IPS-18a (cell line): Measurements from ENCODE around the gene VPS50.

ENCODE experiments used
- H3K27ac ChIP-seq: one replicate; pipeline ENCODE4 v1.5.1; 2013; ENCODE audit warnings: low read length
- H3K27me3 ChIP-seq: one replicate; pipeline ENCODE4 v1.6.1; 2013; ENCODE audit warnings: mild to moderate bottlenecking, low read length; ENCODE audit not compliant: control insufficient read depth, insufficient read depth
- H3K36me3 ChIP-seq: one replicate; pipeline ENCODE4 v1.6.1; 2013; ENCODE audit warnings: low read depth, low read length; ENCODE audit not compliant: control insufficient read depth
- H3K4me1 ChIP-seq: one replicate; pipeline ENCODE4 v1.6.1; 2013; ENCODE audit warnings: low read depth, low read length; ENCODE audit not compliant: control insufficient read depth
- H3K4me3 ChIP-seq: one replicate; pipeline ENCODE4 v1.5.1; 2013; ENCODE audit warnings: low read length
- H3K9ac ChIP-seq: one replicate; pipeline ENCODE4 v1.6.1; 2013; ENCODE audit warnings: mild to moderate bottlenecking, low read length, moderate library complexity
- H3K9me3 ChIP-seq: one replicate; pipeline ENCODE4 v1.6.1; 2013; ENCODE audit warnings: low read depth, low read length; ENCODE audit not compliant: control insufficient read depth

Gene VPS50

DNA sequence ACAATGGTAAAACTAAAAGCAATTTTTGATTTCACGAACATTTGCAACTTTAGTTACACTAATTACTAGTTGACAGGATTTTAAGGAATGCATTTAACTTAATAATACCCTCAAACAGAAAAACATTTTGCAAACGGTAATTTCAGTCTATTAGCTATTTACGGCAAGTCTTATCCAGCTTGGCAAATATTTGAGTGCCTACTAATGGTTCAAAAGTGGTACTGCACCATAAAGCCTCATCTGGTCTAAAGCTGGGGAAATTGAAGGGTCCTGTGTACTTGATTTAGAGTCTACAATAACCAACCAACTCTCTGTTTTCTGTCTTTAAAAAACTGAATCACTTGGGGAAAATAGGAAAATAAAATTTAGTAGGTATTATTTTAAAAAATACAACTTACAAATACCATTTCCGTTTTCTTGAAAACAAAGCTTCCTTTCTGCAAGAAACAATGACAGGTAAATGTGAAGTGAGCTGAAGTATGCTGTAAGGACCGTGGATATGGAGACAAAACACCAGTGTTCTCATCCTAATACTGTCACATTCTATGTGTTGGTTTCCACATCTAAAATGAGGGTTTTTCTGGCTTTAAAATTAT lies 142.3 kb downstream of the VPS50 start:
- Histone ChIP-seq H3K9me3 (no peaks in the 10 kb centered on the region), H3K27ac (no peak overlapping the region), H3K4me3 (no peak overlapping the region), H3K9ac (no peak overlapping the region), H3K36me3 (no peaks in the 10 kb centered on the region), H3K27me3 (no peaks in the 10 kb centered on the region), H3K4me1 (no peaks in the 10 kb centered on the region)

DNA sequence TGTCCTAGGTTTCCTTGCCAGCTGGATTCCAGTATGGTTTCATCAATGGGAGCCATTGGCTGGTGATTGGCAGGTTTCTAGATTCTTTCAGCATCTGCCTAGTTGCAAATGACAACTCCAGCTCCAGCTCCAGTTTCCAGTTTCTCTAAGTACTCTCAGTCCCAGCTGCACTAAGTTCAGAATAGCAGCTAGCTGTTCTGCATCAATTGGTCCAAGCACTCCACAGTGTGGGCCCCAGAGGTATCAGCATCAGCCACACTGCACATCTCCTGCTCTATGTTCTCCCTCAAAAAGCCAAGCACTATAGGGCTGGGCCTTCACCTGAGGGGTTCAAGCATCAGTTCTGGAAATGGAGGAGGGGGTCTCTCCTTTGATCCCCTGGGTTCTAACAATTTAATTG lies 143.4 kb downstream of the VPS50 start:
- no peak overlapping the region for H3K9ac ChIP-seq
- H3K9me3 ChIP-seq, result no peaks in the 10 kb centered on the region
- H3K4me3 ChIP-seq, result no peak overlapping the region
- H3K36me3 ChIP-seq, result no peaks in the 10 kb centered on the region
- no peak overlapping the region for H3K27ac ChIP-seq
- no peaks in the 10 kb centered on the region for H3K27me3 ChIP-seq
- H3K4me1 ChIP-seq, result no peaks in the 10 kb centered on the region

DNA sequence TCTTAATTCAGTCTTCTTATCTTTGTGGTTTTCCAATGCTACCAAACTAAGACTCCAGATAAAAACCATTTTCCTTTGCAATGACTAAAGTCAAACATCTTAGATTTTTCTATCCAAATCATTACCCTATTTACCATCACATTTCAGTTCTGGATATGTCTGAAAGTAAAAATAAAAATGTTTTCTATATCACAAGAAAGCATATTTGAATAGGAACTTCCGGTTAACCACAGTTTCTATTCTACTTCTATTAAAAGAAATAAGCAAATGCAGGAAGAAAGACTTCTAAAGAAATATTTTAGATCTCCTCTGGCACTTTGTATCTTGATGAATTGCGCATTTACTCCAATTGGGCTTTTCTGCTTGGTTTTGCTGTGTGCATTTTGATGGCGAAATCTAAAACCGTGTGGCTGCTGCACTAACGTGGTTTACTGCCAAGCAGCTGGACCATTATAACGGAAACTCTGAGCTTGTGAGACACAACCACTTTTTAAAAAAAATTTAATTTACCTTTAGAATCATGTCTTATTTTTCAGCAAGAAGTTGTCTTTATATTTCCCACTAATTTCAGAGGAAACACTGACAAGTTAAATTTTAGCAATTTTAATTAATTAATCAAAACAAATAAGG lies 146.1 kb downstream of the VPS50 start:
- Histone ChIP-seq H3K27me3 (no peaks in the 10 kb centered on the region), H3K9ac (no peak overlapping the region), H3K9me3 (no peaks in the 10 kb centered on the region), H3K36me3 (no peaks in the 10 kb centered on the region), H3K4me1 (no peaks in the 10 kb centered on the region), H3K27ac (no peak overlapping the region), H3K4me3 (no peak overlapping the region)

DNA sequence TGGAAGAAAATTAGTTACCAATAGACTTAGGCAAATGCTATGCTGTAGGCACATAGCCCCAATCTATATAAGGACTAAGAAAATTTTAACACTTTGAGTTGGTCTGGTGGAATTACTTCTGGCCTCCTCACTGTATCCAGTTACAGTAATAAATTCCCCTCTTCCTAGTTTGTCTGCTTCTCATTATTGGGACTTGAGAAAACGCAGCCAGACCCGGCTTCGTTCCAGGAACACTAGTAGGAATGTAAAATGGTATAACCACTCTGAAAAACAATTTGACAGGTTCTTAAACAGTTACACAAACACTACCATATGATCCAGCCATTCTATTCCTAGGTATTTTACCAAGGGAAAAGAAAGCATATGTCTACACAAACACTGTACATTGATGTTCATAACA lies 150.2 kb downstream of the VPS50 start:
- Histone ChIP-seq H3K9me3 (no peaks in the 10 kb centered on the region), H3K36me3 (no peaks in the 10 kb centered on the region), H3K27ac (no peak overlapping the region), H3K4me1 (no peaks in the 10 kb centered on the region), H3K4me3 (no peak overlapping the region), H3K27me3 (no peaks in the 10 kb centered on the region), H3K9ac (no peak overlapping the region)

DNA sequence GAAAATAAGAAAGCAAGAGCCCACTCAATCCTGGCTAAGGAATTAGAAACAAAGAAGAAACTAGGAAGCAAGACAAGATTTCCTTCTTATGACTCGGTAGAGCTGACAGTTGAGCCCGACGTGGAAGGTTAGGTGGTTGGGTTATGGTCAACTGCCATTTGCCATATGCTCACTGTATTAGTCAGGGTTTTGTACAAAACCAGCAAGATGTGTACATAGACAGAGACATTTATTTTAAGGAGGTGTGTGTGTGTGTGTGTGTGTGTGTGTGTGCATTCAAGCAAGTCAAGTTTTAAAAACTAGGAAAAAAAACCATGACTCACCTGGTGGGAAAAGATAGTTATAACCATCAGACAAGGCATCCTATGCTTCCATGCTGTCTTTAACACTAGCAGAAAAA lies 158.5 kb downstream of the VPS50 start:
- Histone ChIP-seq H3K4me3 (no peak overlapping the region), H3K27me3 (no peaks in the 10 kb centered on the region), H3K27ac (no peak overlapping the region), H3K9me3 (no peaks in the 10 kb centered on the region), H3K4me1 (peaks cover 13% of the 10 kb centered on the region), H3K36me3 (no peaks in the 10 kb centered on the region), H3K9ac (no peak overlapping the region)

DNA sequence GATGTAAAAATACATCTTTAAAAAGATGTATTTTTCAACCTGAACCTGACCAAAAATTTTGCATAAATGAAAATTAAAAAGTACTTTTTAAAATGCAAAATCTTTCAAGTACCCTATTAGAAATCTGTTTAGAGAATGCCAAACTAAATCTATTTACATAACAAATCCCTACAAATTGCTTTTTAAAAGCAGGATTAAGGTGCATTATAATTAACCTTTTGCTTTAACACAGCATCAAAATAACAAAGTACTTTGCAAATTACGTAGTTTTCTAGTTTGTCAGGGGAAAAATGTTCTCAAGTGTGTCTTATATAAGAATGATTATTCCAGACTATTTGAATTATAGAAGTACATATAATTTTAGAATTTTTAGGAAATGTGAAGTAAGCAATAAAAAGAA lies 160.8 kb downstream of the VPS50 start:
- Histone ChIP-seq H3K27ac (no peak overlapping the region), H3K36me3 (no peaks in the 10 kb centered on the region), H3K27me3 (no peaks in the 10 kb centered on the region), H3K9ac (no peak overlapping the region), H3K4me1 (peaks cover 13% of the 10 kb centered on the region), H3K4me3 (no peak overlapping the region), H3K9me3 (no peaks in the 10 kb centered on the region)

DNA sequence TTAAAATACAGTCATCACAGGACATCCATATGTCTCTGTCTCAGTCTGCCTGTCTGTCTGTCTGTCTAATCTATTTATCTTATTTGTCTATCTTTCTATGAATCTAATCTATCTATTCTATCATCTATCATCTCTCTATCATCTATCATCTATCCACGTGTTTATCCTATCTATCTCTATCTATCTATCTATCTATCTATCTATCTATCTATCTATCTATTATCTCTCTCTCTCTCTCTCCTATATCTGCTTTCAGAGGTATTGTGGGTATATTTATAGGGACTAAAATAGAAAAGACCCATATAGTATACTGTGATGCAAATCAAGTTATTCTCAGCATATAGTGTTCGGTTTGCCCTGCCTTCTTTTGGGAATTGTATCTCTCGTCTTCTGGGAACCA lies 167.5 kb downstream of the VPS50 start:
- H3K36me3 ChIP-seq, result no peaks in the 10 kb centered on the region
- H3K4me1 ChIP-seq, result peaks cover 8% of the 10 kb centered on the region
- no peaks in the 10 kb centered on the region for H3K9me3 ChIP-seq
- H3K4me3 ChIP-seq, result no peak overlapping the region
- H3K9ac ChIP-seq, result no peak overlapping the region
- H3K27ac ChIP-seq, result no peak overlapping the region
- H3K27me3 ChIP-seq, result no peaks in the 10 kb centered on the region

DNA sequence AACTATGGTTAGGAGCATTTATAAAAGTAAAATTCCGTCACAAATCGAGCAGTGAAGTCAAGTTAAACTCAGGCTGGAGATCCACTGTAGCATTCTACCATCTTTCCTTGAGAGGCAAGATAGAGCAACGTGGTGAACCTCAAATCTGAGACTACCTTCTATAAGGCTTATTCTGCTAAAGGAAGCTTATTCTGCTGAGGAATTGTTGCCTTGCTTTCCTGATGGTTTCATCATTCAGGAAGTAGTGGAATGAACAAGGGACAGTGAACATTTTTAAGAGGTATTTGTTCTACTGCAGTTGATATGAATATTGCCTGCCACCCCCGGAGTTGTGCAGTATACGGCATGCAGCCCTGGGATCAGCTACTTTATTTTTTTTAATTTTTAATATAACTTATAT lies 170.8 kb downstream of the VPS50 start:
- peaks cover 8% of the 10 kb centered on the region for H3K4me1 ChIP-seq
- H3K27ac ChIP-seq, result no peak overlapping the region
- no peaks in the 10 kb centered on the region for H3K27me3 ChIP-seq
- no peak overlapping the region for H3K4me3 ChIP-seq
- no peaks in the 10 kb centered on the region for H3K9me3 ChIP-seq
- no peaks in the 10 kb centered on the region for H3K36me3 ChIP-seq
- H3K9ac ChIP-seq, result no peak overlapping the region

DNA sequence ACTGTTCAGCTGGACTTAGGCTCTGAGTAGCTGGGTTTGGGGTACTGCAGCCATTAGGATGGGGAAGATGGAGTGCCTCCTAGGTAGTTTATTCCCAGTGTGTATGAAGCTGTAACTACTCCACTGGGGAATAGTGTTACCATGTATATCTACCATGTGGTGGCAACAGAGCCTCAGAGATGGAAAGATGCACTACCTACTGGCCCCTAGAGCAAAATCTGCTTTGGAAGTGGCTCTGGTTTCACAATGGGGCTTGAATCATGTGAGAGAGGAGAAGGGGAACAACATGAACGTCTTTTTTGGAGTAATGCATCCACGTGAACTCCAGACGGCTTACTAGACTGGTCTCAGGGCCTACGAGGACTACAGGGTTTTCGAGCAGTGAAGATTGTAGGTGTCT lies 175.1 kb downstream of the VPS50 start:
- Histone ChIP-seq H3K27me3 (no peaks in the 10 kb centered on the region), H3K36me3 (no peaks in the 10 kb centered on the region), H3K9me3 (no peaks in the 10 kb centered on the region), H3K9ac (no peak overlapping the region), H3K4me1 (no peaks in the 10 kb centered on the region), H3K4me3 (no peak overlapping the region), H3K27ac (no peak overlapping the region)

DNA sequence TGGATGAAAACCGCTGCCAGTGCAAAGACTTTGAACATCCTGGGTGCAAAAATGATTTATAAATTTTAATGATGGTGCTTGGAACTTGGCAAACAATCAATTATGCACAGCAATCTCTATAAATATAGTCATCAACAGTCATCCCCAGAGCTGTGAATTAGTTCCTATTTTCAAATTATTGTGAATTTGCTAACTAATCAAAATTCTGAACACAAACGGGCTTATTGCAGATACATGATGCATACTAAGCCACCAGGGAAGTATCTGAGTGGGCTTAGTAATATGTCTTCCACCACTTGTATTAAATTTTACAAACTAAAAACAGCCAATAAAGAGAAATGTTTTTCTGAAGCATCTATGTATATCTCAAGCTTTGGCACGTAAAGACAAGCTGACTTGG lies 177.2 kb downstream of the VPS50 start:
- no peaks in the 10 kb centered on the region for H3K27me3 ChIP-seq
- H3K9ac ChIP-seq, result no peak overlapping the region
- no peak overlapping the region for H3K4me3 ChIP-seq
- H3K9me3 ChIP-seq, result no peaks in the 10 kb centered on the region
- H3K4me1 ChIP-seq, result peaks cover 3% of the 10 kb centered on the region
- no peak overlapping the region for H3K27ac ChIP-seq
- H3K36me3 ChIP-seq, result no peaks in the 10 kb centered on the region
